SU-DHL-6 (cell line): Measurements from ENCODE around the gene REC114.

Experiments
- H2AFZ ChIP-seq: fragments of 200-600 bp; sonication (generic); 2 replicates; pipeline ENCODE4 v1.6.1; 2014; ENCODE audit warnings: low read depth, mild to moderate bottlenecking, moderate library complexity, mixed read lengths, antibody characterized with exemption, low read length; ENCODE audit not compliant: severe bottlenecking
- H3F3A ChIP-seq: fragments of 200-600 bp; shearing (Covaris generic); 2 replicates; pipeline ENCODE4 v1.6.0; 2016; ENCODE audit warnings: antibody characterized with exemption, mild to moderate bottlenecking; ENCODE audit not compliant: insufficient read depth
- H3K27ac ChIP-seq: fragments of 200-600 bp; sonication (generic); 2 replicates; pipeline ENCODE4 v1.5.1; 2016; ENCODE audit warnings: low read depth, mild to moderate bottlenecking, low read length, moderate library complexity, mixed read lengths
- H3K27me3 ChIP-seq: fragments of 200-600 bp; sonication (generic), shearing (Covaris generic); 2 replicates; pipeline ENCODE4 v1.6.0; 2014; ENCODE audit warnings: mild to moderate bottlenecking, low read length
- H3K36me3 ChIP-seq: fragments of 200-600 bp; sonication (generic); 2 replicates; pipeline ENCODE4 v1.6.1; 2014; ENCODE audit warnings: mild to moderate bottlenecking, low read length, mixed read lengths
- H3K4me2 ChIP-seq: fragments of 300-600, 200-600 bp; shearing (Covaris generic), sonication (generic); 2 replicates; pipeline ENCODE4 v1.6.0; 2014; ENCODE audit warnings: low read length, low read depth, mild to moderate bottlenecking; ENCODE audit not compliant: poor library complexity, severe bottlenecking
- H3K4me3 ChIP-seq: fragments of 200-600 bp; sonication (generic); 2 replicates; pipeline ENCODE4 v1.5.1; 2014; ENCODE audit warnings: antibody characterized with exemption, low read length, mild to moderate bottlenecking, mixed read lengths; ENCODE audit not compliant: insufficient read depth, poor library complexity, severe bottlenecking
- H3K79me2 ChIP-seq: fragments of 200-600 bp; sonication (generic); 2 replicates; pipeline ENCODE4 v1.6.1; 2014; ENCODE audit warnings: mild to moderate bottlenecking, low read length, moderate library complexity; ENCODE audit not compliant: insufficient read depth
- H3K9ac ChIP-seq: fragments of 200-600 bp; sonication (generic); 2 replicates; pipeline ENCODE4 v1.7.0; 2014; ENCODE audit warnings: mild to moderate bottlenecking, low read length
- H3K9me2 ChIP-seq: fragments of 200-600 bp; sonication (generic); replicated peaks from 2 replicates; pipeline ENCODE4 v1.6.1; 2014; ENCODE audit warnings: low read length; ENCODE audit not compliant: insufficient read depth
- H3K9me3 ChIP-seq: fragments of 200-600 bp; sonication (generic); 2 replicates; pipeline ENCODE4 v1.6.1; 2014; ENCODE audit warnings: low read length, mixed read lengths; ENCODE audit not compliant: insufficient read depth
- H4K20me1 ChIP-seq: fragments of 200-600 bp; sonication (generic); 2 replicates; pipeline ENCODE4 v1.6.1; 2014; ENCODE audit warnings: low read depth, mild to moderate bottlenecking, antibody characterized with exemption, low read length, moderate library complexity, mixed read lengths
- CTCF ChIP-seq: fragments of 200-600 bp; sonication (generic); IDR thresholded peaks from one replicate; pipeline ENCODE4 v1.5.1; 2017; ENCODE audit warnings: antibody characterized with exemption, mild to moderate bottlenecking, low read length, moderate library complexity; ENCODE audit not compliant: insufficient read depth, poor library complexity, severe bottlenecking
- EZH2phosphoT487 ChIP-seq: fragments of 200-600 bp; sonication (generic), shearing (Covaris generic); conservative IDR thresholded peaks from 2 replicates; pipeline ENCODE4 v1.6.1; 2018; ENCODE audit warnings: mild to moderate bottlenecking, antibody characterized with exemption, low read length, moderate library complexity, mixed read lengths

The REC114 gene

GRCh38 chr15:73589766-73590165 is 146.8 kb downstream of the REC114 start:
- no peaks in the 10 kb centered on the region for H3K36me3 ChIP-seq
- H3K79me2 ChIP-seq: peaks cover 20% of the 10 kb centered on the region; the same call in 1 of the 2 replicates
- H2AFZ ChIP-seq: no peak overlapping the region
- no peaks in the 10 kb centered on the region for H3K9me3 ChIP-seq
- H4K20me1 ChIP-seq: no peaks in the 10 kb centered on the region
- H3K4me3 ChIP-seq: no peak overlapping the region
- H3K27me3 ChIP-seq: no peaks in the 10 kb centered on the region
- no peaks in the 10 kb centered on the region for H3F3A ChIP-seq
- H3K9ac ChIP-seq: no peak overlapping the region
- no peak for TF ChIP-seq CTCF
- TF ChIP-seq EZH2phosphoT487: no peak
- no peaks in the 10 kb centered on the region for H3K9me2 ChIP-seq
- H3K4me2 ChIP-seq: no peak overlapping the region
- no peak overlapping the region for H3K27ac ChIP-seq

- TF ChIP-seq CTCF (no peak), EZH2phosphoT487 (no peak)
- no peak overlapping the region for H2AFZ ChIP-seq
Measured at GRCh38 chr15:73590263-73590662, 147.3 kb downstream of the REC114 start.

GRCh38 chr15:73593304-73594074 is 150.5 kb downstream of the REC114 start:
- Histone ChIP-seq H3K4me2 (no peak overlapping the region), H3F3A (no peaks in the 10 kb centered on the region), H3K79me2 (peaks cover 53% of the 10 kb centered on the region), H3K9me3 (no peaks in the 10 kb centered on the region), H3K4me3 (no peak overlapping the region), H3K27me3 (no peaks in the 10 kb centered on the region), H3K9me2 (no peaks in the 10 kb centered on the region), H3K9ac (no peak overlapping the region), H4K20me1 (0 out of 2 replicates have a peak, but pooled peaks cover 3% of the 10 kb centered on the region), H3K27ac (no peak overlapping the region), H3K36me3 (no peaks in the 10 kb centered on the region), H2AFZ (no peak overlapping the region)
- TF ChIP-seq EZH2phosphoT487 (no peak), CTCF (no peak)

More at GRCh38 chr15:73590263-73590662, 147.3 kb downstream of the REC114 start:
- no peaks in the 10 kb centered on the region for H4K20me1 ChIP-seq
- no peaks in the 10 kb centered on the region for H3K36me3 ChIP-seq
- H3K79me2 ChIP-seq: peaks cover 24% of the 10 kb centered on the region; the same call in 1 of the 2 replicates
- no peaks in the 10 kb centered on the region for H3F3A ChIP-seq
- H3K4me3 ChIP-seq: no peak overlapping the region
- no peaks in the 10 kb centered on the region for H3K9me3 ChIP-seq
- no peak overlapping the region for H3K9ac ChIP-seq
- no peak overlapping the region for H3K27ac ChIP-seq
- H3K27me3 ChIP-seq: no peaks in the 10 kb centered on the region
- H3K4me2 ChIP-seq: no peak overlapping the region
- no peaks in the 10 kb centered on the region for H3K9me2 ChIP-seq
